Adrenal gland (tissue), 5 donors: ENCODE data around the gene DHX30.

ENCODE experiments used
- POLR2A ChIP-seq, 2 donors: fragments of 450-650 bp; IDR thresholded peaks; one replicate each; pipeline ENCODE4 v1.6.1; 2017; ENCODE audit warnings: antibody characterized with exemption in 2 of 2, mild to moderate bottlenecking in 2 of 2, moderate library complexity in 1 of 2
- TF ChIP-seq, protein P1 (sequence below), 6 experiments: fragments of 450-650 bp in 4 of 6; fragments of 200-600 bp in 2 of 6; sonication (generic) in 1 of 6; IDR thresholded peaks; 1 replicate in 5 of 6; 2 replicates in 1 of 6; pipeline versions ENCODE4 v1.5.1 to v1.8.0; 2016 to 2021; ENCODE audit warnings: antibody characterized with exemption in 6 of 6, mild to moderate bottlenecking in 2 of 6, moderate library complexity in 1 of 6
- donor health status: DM: no; HTN: no; CAD: no.

DNA sequence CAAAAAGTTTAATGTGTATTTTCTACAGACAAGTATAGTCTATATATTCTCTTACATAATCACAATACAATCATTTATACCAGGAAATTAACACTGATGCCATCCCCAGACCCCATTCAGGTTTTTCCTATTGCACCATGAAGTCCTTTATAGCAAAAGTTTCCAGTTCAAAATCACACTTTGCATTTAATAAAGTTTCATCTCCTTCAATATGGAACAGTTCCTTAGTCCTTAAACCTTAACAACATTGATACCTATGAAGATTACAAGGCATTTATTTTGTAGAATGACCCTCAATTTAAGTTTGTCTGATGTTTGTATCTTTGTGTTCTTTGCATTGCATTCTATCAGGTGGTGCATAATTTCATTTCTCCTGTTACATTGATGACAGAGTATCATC lies 19.3 kb upstream of the DHX30 start:
- TF ChIP-seq POLR2A (IDR thresholded peaks at IDR 0.05): no peak
- TF ChIP-seq, protein P1, sequence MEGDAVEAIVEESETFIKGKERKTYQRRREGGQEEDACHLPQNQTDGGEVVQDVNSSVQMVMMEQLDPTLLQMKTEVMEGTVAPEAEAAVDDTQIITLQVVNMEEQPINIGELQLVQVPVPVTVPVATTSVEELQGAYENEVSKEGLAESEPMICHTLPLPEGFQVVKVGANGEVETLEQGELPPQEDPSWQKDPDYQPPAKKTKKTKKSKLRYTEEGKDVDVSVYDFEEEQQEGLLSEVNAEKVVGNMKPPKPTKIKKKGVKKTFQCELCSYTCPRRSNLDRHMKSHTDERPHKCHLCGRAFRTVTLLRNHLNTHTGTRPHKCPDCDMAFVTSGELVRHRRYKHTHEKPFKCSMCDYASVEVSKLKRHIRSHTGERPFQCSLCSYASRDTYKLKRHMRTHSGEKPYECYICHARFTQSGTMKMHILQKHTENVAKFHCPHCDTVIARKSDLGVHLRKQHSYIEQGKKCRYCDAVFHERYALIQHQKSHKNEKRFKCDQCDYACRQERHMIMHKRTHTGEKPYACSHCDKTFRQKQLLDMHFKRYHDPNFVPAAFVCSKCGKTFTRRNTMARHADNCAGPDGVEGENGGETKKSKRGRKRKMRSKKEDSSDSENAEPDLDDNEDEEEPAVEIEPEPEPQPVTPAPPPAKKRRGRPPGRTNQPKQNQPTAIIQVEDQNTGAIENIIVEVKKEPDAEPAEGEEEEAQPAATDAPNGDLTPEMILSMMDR (IDR thresholded peaks at IDR 0.05): no peak
